T-helper 1 cell (primary cell): Measurements from ENCODE around the gene GDPD4.

Experiments
- DNase-seq, 5 donors: peaks; one replicate each; pipeline ENCODE4 v3.0.0-alpha.2; 2012 to 2020

The GDPD4 gene

GRCh38 chr11:77299528-77299993 is 1.9 kb downstream of the GDPD4 start:
- no peak for DNase-seq

DNA sequence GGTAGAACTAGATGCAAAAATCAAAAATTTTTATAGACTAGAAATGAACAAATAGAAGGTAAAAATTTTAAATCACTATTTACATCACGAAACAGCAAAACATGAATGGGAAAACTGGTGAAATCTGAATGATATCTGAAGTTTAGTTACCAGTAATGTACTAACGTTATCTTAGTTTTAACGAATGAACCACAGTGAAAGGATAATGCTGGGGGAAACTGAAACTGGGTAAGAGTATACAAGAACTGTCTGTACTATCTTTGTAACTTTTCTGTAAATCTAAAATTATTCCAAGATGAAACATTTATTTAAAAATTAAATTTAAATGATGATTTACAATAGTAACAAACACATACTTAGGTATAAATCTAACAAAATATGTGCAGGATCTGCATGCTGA is 7.4 kb downstream of the GDPD4 start:
- no peak for DNase-seq

DNA sequence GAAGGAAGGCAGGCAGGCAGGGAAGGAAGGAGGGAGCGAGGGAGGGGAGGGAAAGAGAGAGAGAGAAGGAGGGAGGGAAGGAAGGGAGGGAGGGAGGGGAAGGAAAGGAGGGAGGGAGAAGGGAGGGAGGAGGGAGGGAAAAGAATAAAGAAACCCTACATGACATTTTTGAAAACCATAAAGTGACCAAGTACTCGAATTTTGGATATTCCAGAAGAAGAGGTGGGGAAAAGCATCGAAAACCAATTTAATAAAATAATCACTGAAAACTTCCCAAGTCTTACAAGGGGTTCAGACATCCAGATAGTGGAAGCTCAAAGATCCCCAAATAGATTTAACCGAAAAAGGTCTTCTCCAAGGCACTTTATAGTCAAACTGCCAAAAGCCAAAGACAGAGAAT is 11.7 kb downstream of the GDPD4 start:
- DNase-seq, result no peak

- DNase-seq, result no peak
Measured at GRCh38 chr11:77287615-77288273, 13.7 kb downstream of the GDPD4 start.

DNA sequence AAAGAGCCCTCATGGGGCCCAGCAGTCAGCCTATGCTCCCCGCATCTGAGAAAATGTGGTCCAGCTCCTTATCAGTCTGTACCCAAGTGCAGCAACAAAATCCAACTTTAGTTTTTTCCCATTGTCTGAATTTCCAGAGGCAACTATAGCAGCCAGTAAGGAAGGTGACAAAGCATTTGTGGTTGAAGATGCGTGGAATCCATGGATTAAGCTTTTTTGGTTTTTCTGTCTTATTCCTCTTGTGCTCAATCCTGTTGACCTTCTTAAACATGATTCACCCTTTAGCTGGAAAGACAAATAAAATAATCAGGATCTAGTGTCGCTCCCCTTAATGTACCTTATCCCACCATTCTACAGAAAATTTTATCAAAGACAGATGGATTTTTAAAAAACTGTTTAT is 14.3 kb downstream of the GDPD4 start:
- DNase-seq, result no peak

GRCh38 chr11:77284476-77285468 is 16.7 kb downstream of the GDPD4 start:
- no peak for DNase-seq

DNA sequence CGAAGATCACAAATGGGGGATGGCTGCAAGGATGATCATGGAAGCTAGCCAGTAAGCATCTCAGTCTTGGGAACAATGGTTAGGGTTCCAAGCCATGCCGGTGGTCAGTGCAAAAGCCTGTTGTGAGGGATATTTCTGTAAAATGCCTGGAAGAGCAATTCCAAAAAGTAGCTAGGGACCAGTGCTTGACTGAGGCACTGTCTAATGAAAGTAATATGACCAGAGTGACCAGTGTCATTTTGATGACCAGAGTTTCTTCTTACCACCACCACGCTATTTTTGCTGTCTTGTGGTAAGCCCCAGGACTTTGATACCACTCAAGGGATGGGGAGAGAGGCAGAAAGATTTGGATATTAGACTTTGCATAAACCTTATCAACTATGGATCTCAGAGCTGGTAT is 18.4 kb downstream of the GDPD4 start:
- no peak for DNase-seq

DNA sequence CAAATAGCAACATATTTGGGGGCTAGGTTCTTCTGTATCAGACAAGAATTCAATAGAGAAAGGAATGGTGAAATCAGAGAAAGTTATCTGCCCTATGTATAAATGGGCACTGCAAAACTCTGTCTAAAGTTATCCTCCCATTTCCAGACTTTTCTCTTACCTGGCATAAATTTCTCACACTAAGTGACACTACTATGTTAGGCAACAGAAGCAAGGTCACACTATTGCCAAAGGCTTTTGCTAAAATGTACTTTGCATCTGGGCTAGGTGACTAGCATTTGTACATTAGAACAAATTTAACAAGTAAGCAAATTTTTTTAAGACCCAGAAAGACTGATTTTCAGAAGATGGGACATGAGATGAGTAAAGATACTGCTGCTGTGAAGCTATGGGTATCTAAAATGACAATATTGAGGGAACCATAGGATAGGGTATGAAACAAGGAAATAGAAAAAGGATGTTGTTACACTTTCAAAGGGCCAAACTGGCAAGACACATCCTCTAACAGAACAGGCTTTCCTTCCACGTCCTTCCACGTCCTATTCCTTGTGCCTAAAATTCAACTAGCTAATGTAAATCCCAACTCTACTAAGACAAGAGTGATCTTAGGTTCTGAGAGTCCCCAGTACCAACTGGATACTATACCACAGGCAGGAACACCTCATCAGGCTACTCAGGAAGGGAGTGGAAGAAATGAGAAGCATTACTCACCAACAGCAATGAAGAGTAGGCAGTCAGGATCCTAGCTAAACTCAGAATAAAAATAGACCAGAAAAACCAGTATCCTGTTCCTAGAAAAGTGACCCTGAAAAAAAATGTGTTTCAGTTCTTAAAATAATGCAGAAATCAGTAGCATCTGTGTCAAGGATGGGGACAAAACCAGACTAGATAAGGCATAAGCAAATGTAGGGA is 22.6 kb downstream of the GDPD4 start:
- DNase-seq, result no peak

GRCh38 chr11:77276271-77276670 is 25.2 kb downstream of the GDPD4 start:
- no peak for DNase-seq

DNA sequence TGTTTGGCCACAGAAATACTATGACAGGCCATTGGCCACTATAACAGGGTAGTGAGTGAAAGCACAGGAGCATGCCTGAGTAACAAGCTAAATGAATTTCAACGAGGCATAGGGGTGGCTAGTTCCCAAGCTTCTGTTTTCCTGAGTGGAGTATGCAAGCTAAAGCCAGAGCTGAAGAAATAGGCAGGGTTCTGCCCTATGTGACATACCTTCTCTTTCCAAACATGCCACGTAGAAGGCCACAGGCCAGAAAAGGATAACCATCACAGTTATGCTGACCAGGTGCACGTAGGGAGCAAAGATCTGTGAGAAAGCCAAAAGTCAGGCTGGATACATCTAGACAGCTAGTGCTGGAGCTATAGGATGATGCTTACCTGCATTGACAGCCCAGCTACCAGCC is 30.6 kb downstream of the GDPD4 start:
- no peak for DNase-seq

DNA sequence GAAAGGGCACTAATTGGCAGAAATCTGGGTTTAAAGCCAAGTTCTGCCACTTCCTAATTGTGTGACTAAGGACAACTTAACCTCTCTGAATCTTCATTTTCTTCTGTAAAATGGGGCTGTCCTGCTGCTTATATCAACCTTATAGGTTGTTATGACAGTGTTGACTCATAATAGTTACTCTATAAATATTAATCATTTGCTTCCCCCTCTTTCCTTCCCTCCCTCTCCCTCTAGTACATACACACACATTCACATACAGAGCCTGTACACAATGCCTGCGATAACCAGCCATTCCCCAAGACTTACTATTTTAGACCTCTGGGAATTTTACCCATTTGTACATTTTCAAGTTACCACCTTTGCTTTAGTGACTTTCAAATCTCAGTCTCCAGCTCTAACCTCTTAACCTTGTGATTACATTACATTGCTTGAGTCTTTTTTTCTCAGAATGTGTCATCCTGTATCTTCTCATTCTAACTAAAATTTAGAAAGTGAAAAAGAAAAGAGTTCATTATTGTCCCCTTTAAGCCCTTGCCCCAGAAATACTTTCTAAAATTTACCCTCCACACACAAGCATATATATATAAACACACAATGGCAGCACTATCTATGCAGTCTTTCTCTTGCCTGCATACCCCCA is 31.9 kb downstream of the GDPD4 start:
- no peak for DNase-seq

- DNase-seq, result no peak
Measured at GRCh38 chr11:77267962-77268361, 33.5 kb downstream of the GDPD4 start.

GRCh38 chr11:77266766-77267165 is 34.7 kb downstream of the GDPD4 start:
- no peak for DNase-seq

GRCh38 chr11:77262803-77263202 is 38.7 kb downstream of the GDPD4 start:
- DNase-seq, result no peak

- DNase-seq, result no peak
Measured at GRCh38 chr11:77259641-77260040, 41.8 kb downstream of the GDPD4 start.

DNA sequence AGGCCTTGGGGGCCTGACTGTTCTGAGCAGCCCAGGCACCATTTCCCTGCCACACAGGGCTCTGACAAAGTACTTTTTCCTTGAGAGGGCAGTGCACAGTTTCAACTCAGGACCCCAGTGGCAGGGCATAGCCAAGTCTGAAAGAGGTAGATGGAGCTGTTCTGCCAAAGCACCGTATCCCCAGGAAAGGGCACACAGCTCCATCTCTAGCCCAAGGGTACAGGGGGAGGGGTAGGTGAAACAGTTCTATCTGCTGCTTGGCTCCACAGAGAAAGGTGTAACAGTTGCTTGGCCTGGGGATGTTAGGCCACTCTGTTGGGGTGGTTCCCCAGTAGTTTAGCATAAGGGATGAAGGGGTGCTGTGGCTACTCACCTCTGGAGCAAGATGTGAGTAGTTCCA is 47.8 kb downstream of the GDPD4 start:
- DNase-seq, result no peak

DNA sequence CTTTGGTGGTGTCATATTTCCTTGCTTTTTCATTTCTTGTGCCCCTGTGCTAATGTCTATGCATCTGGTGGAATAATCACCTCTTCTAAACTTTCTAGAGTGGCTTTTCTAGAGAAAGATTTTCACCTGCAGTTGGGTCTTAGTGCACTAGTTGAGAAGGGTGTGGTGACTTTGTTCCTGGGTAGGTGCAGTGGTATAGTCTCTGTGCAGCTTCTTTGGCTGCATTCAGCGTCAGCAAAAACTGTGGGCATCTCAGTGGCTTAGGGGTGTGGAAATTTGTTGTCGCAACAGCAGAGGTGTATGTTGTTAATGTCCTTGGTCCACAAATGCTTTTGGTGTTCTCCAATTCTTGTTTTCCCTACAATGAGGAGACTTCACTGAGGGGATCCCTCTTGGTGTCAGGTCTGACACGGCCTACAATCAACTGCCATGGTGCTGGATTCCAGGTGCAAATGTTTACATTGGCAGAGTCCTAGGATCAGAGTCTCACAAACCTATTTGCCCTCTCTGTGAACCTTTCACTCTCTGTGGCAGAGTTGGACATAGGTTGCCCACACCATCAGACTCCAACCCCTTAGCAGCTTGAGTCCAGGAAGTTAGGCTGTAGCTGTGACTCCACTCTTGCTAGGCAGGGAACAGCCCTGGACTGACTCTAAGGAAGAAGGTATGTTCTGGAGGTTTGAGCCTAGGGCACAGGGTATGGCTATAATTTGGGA is 48.8 kb downstream of the GDPD4 start:
- no peak for DNase-seq

GRCh38 chr11:77250881-77251640 is 50.4 kb downstream of the GDPD4 start:
- peak in 1 of 5 donors; percentile 8 for DNase-seq

- DNase-seq, result no peak
Measured at GRCh38 chr11:77249427-77249826, 52.1 kb downstream of the GDPD4 start.

DNA sequence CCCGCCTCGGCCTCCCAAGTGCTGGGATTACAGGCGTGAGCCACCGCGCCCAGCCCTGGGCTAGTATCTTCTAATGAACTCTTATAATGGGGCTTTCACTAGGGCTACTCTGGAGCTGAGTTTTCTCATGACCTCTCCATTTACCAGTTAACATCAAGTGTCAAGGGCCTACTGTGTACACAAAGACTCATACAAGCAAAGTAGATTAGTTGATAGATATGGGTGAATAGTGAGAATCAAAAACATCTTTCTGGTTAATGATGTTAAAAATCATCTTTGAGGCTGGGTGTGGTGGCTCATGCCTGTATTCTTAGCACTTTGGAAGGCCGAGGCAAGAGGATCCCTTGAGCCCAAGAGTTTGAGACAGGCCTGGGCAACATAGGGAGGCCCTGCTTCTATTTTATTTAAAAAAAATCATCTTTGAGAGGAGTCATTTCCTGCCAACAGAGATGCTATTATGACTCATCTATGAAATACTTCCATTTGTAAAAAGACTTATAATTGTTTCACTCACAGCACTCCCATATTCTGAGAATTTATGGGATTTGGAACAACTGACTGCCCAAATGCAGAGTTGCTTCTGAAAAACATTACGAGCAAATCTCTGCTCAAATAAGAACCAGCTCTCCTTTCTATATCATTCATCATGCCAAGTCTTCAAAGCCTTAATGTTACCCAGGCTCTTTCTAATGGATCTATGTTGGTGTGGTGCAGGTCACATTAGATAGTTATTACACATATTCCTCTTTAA is 57.0 kb downstream of the GDPD4 start:
- no peak for DNase-seq
